ENCODE results near the gene OR1S2. TPM values are rescaled to one million over a fixed set of nuclear protein-coding genes. Genes with fewer than 3 reads are reported as not detected.

Gene OR1S2
- polyA plus RNA-seq, 4 donors, result not detected

DNA sequence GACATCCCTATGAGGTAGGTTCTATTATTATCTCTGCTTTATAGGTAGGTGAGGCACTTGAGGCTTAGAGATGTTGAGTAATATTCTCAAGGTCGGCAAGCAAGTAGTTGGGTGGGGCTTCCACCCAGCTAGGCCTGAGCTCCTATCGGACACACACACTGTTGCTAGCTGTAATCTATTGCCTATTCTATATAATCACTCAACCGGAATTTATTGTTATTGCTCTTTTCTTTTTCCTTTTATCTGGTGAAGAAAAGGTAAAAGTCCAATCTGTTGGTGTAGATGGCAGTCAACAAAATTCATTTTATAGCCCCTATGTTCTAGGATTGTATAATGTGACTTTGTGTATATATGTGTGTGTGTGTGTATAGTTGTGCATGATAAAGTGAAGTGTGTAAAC lies 11.7 kb downstream of the OR1S2 start:
- peaks cover 0 to 14% of the 10 kb centered on the region in 2 donors for H3K9me3 ChIP-seq (ENCODE audit: control insufficient read depth in 2 of 2, insufficient read depth in 1 of 2, low read depth in 1 of 2, low read length in 1 of 2)
- H3K4me1 ChIP-seq (ENCODE audit: control insufficient read depth in 3 of 3, insufficient read depth in 2 of 3, low read depth in 1 of 3, low read length in 2 of 3), result peaks cover 2 to 20% (median 8%) of the 10 kb centered on the region in 3 donors
- H3K27me3 ChIP-seq (ENCODE audit: control insufficient read depth in 3 of 3, insufficient read depth in 3 of 3, low read length in 3 of 3), result no peaks in the 10 kb centered on the region
- 19 to 61% (median 35%) methylated on average over 3 of the region's 3 CpGs for WGBS, 3 donors
- no peaks in the 10 kb centered on the region for H3K36me3 ChIP-seq (ENCODE audit: control insufficient read depth in 3 of 3, insufficient read depth in 2 of 3, low read depth in 1 of 3, low read length in 3 of 3)
- H3K27ac ChIP-seq (ENCODE audit: low read depth in 1 of 3, low read length in 2 of 3), result peak overlapping the region in 1 of 3 donors; percentile 54
- H3K4me3 ChIP-seq (ENCODE audit: low read depth in 1 of 3, low read length in 3 of 3), result no peak overlapping the region
- FAIRE-seq, result peak; percentile 94
- peak; percentile 84 to 97 for DNase-seq

GRCh38 chr11:58188770-58189169 lies 15.2 kb downstream of the OR1S2 start, which contains the start of gene OR9Q2:
OR9Q2 (plus strand) TSS chr11:58189070; CDS start chr11:58190491, 1,421 bp downstream.
- peaks cover 0 to 14% of the 10 kb centered on the region in 2 donors for H3K9me3 ChIP-seq (ENCODE audit: control insufficient read depth in 2 of 2, insufficient read depth in 1 of 2, low read depth in 1 of 2, low read length in 1 of 2)
- FAIRE-seq (no peak), DNase-seq (no peak)
- 91 to 97% (median 93%) methylated on average over 2 of the region's 2 CpGs for WGBS, 3 donors
- no peaks in the 10 kb centered on the region for H3K27me3 ChIP-seq (ENCODE audit: control insufficient read depth in 3 of 3, insufficient read depth in 3 of 3, low read length in 3 of 3)
- H3K4me1 ChIP-seq (ENCODE audit: control insufficient read depth in 3 of 3, insufficient read depth in 2 of 3, low read depth in 1 of 3, low read length in 2 of 3), result peaks cover 2 to 19% (median 8%) of the 10 kb centered on the region in 3 donors
- no peaks in the 10 kb centered on the region for H3K36me3 ChIP-seq (ENCODE audit: control insufficient read depth in 3 of 3, insufficient read depth in 2 of 3, low read depth in 1 of 3, low read length in 3 of 3)
- no peak within 1 kb of the TSS for H3K4me3 ChIP-seq (ENCODE audit: low read depth in 1 of 3, low read length in 3 of 3)
- no peak within 1 kb of the TSS for H3K27ac ChIP-seq (ENCODE audit: low read depth in 1 of 3, low read length in 2 of 3)

- WGBS, 3 donors, result 90 to 97% (median 94%) methylated on average over 4 of the region's 4 CpGs
- Histone ChIP-seq H3K4me1 (ENCODE audit: control insufficient read depth in 3 of 3, insufficient read depth in 2 of 3, low read depth in 1 of 3, low read length in 2 of 3) (peaks cover 0 to 10% (median 7%) of the 10 kb centered on the region in 3 donors), H3K4me3 (ENCODE audit: low read depth in 1 of 3, low read length in 3 of 3) (no peak overlapping the region), H3K36me3 (ENCODE audit: control insufficient read depth in 3 of 3, insufficient read depth in 2 of 3, low read depth in 1 of 3, low read length in 3 of 3) (no peaks in the 10 kb centered on the region), H3K27me3 (ENCODE audit: control insufficient read depth in 3 of 3, insufficient read depth in 3 of 3, low read length in 3 of 3) (no peaks in the 10 kb centered on the region), H3K9me3 (ENCODE audit: control insufficient read depth in 2 of 2, insufficient read depth in 1 of 2, low read depth in 1 of 2, low read length in 1 of 2) (peaks cover 0 to 12% of the 10 kb centered on the region in 2 donors), H3K27ac (ENCODE audit: low read depth in 1 of 3, low read length in 2 of 3) (no peak overlapping the region)
- FAIRE-seq (no peak), DNase-seq (no peak)
Measured at GRCh38 chr11:58186938-58187337, 17.0 kb downstream of the OR1S2 start.

GRCh38 chr11:58179648-58180047 lies 24.3 kb downstream of the OR1S2 start:
- no peak for FAIRE-seq
- Histone ChIP-seq H3K36me3 (ENCODE audit: control insufficient read depth in 3 of 3, insufficient read depth in 2 of 3, low read depth in 1 of 3, low read length in 3 of 3) (no peaks in the 10 kb centered on the region), H3K27ac (ENCODE audit: low read depth in 1 of 3, low read length in 2 of 3) (no peak overlapping the region), H3K9me3 (ENCODE audit: control insufficient read depth in 2 of 2, insufficient read depth in 1 of 2, low read depth in 1 of 2, low read length in 1 of 2) (no peaks in the 10 kb centered on the region), H3K4me3 (ENCODE audit: low read depth in 1 of 3, low read length in 3 of 3) (no peak overlapping the region), H3K4me1 (ENCODE audit: control insufficient read depth in 3 of 3, insufficient read depth in 2 of 3, low read depth in 1 of 3, low read length in 2 of 3) (no peaks in the 10 kb centered on the region), H3K27me3 (ENCODE audit: control insufficient read depth in 3 of 3, insufficient read depth in 3 of 3, low read length in 3 of 3) (no peaks in the 10 kb centered on the region)
- WGBS, 3 donors, result 80 to 86% (median 80%) methylated on average over 7 of the region's 7 CpGs
- no peak for DNase-seq

- 60 to 72% (median 72%) methylated on average over 6 of the region's 6 CpGs for WGBS, 3 donors
- DNase-seq, result peak in 1 of 2 donors; percentile 14
- H3K36me3 ChIP-seq (ENCODE audit: control insufficient read depth in 3 of 3, insufficient read depth in 2 of 3, low read depth in 1 of 3, low read length in 3 of 3), result no peaks in the 10 kb centered on the region
- no peaks in the 10 kb centered on the region for H3K9me3 ChIP-seq (ENCODE audit: control insufficient read depth in 2 of 2, insufficient read depth in 1 of 2, low read depth in 1 of 2, low read length in 1 of 2)
- H3K4me3 ChIP-seq (ENCODE audit: low read depth in 1 of 3, low read length in 3 of 3), result no peak overlapping the region
- no peak overlapping the region for H3K27ac ChIP-seq (ENCODE audit: low read depth in 1 of 3, low read length in 2 of 3)
- H3K27me3 ChIP-seq (ENCODE audit: control insufficient read depth in 3 of 3, insufficient read depth in 3 of 3, low read length in 3 of 3), result no peaks in the 10 kb centered on the region
- no peaks in the 10 kb centered on the region for H3K4me1 ChIP-seq (ENCODE audit: control insufficient read depth in 3 of 3, insufficient read depth in 2 of 3, low read depth in 1 of 3, low read length in 2 of 3)
- no peak for FAIRE-seq
Measured at GRCh38 chr11:58178444-58178843, 25.5 kb downstream of the OR1S2 start.

DNA sequence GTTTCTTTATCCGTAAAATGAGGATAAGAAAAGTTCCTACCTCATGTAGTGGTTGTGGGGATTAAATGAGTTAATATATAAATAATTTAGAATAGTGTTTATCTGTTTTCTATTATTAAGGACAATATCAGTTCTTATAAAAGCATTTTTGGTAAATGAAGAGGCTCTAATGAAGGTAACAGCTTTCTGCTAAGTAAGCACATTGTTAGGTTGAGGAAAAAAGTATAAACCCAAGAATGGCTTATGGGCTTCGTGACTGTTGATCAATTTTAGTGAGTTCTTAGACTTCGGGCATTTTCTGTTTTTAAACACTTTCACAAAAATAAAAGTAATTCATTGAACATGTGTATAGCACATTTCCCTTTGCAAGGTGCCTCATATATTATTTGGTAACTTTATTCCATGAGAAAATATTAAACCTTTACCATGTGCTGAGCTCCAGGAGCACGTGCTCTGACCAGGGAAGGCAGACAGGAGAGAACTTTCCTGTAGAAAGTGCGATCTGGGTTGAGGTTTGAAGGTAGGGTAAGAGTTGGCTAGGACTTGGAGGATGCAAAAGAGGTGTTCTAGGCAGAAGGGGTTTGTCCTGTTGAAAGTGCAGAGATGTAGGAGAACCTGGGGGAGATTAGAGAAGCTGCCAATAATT lies 26.4 kb downstream of the OR1S2 start:
- FAIRE-seq, result no peak
- Histone ChIP-seq H3K27ac (ENCODE audit: low read depth in 1 of 3, low read length in 2 of 3) (no peak overlapping the region), H3K9me3 (ENCODE audit: control insufficient read depth in 2 of 2, insufficient read depth in 1 of 2, low read depth in 1 of 2, low read length in 1 of 2) (no peaks in the 10 kb centered on the region), H3K4me1 (ENCODE audit: control insufficient read depth in 3 of 3, insufficient read depth in 2 of 3, low read depth in 1 of 3, low read length in 2 of 3) (no peaks in the 10 kb centered on the region), H3K4me3 (ENCODE audit: low read depth in 1 of 3, low read length in 3 of 3) (no peak overlapping the region), H3K36me3 (ENCODE audit: control insufficient read depth in 3 of 3, insufficient read depth in 2 of 3, low read depth in 1 of 3, low read length in 3 of 3) (no peaks in the 10 kb centered on the region), H3K27me3 (ENCODE audit: control insufficient read depth in 3 of 3, insufficient read depth in 3 of 3, low read length in 3 of 3) (no peaks in the 10 kb centered on the region)
- no peak for DNase-seq
- WGBS, 3 donors, result 76 to 92% (median 82%) methylated on average over 5 of the region's 5 CpGs

DNA sequence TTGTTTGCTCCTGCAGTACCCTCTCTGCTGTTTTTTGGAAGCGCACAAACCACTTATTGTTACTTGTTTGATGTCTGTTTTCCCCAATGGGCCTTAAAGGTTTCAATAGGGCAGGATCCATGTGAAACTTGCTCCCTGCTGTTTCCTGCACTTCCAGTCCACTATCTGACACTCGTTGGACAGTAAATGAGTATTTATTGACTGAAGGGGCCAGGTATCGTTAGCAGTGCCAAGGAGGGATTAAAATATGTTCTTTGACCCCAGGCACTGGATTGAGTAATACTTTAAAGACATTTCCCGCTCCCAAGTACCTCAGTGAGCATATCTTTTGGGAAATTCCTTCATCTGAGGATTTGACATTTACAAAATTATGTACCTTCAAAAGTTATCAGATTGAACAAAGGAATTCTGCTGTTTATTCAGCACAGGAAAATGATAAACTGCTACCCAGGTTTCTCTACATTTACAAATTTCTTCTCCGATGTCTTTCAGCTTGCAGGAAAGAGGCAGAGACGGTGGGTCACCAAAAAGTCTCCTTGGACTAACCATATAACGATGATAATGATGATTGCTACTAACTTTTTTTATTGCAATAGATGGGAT lies 38.3 kb downstream of the OR1S2 start:
- no peaks in the 10 kb centered on the region for H3K27me3 ChIP-seq (ENCODE audit: control insufficient read depth in 3 of 3, insufficient read depth in 3 of 3, low read length in 3 of 3)
- H3K4me1 ChIP-seq (ENCODE audit: control insufficient read depth in 3 of 3, insufficient read depth in 2 of 3, low read depth in 1 of 3, low read length in 2 of 3), result peaks cover 0 to 22% (median 16%) of the 10 kb centered on the region in 3 donors
- H3K4me3 ChIP-seq (ENCODE audit: low read depth in 1 of 3, low read length in 3 of 3), result no peak overlapping the region
- 16 to 53% (median 27%) methylated on average over 7 of the region's 7 CpGs for WGBS, 3 donors
- no peak for FAIRE-seq
- DNase-seq, result peak; percentile 86 to 87
- no peaks in the 10 kb centered on the region for H3K36me3 ChIP-seq (ENCODE audit: control insufficient read depth in 3 of 3, insufficient read depth in 2 of 3, low read depth in 1 of 3, low read length in 3 of 3)
- H3K9me3 ChIP-seq (ENCODE audit: control insufficient read depth in 2 of 2, insufficient read depth in 1 of 2, low read depth in 1 of 2, low read length in 1 of 2), result peaks cover 0 to 2% of the 10 kb centered on the region in 2 donors
- peak overlapping the region; percentile 5 to 75 (median 14) for H3K27ac ChIP-seq (ENCODE audit: low read depth in 1 of 3, low read length in 2 of 3)

DNA sequence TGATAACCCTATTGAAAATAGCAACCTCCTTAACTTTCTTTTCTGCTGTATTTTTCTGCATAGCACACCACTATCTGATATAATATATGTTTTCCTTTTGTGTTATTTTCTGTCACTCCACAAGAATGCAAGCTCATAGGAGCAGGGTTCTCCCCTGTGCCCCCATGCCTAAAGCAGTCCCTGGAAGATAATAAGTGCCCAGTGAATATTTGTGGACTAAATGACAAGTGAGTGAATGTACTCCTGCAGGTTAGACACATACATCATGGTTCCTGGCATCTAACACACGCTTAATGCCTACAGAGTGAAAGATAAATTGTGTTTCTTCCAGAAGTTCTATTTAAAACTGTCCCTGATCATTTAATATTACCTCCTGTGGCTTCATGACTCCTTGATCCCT lies 39.0 kb downstream of the OR1S2 start:
- no peaks in the 10 kb centered on the region for H3K27me3 ChIP-seq (ENCODE audit: control insufficient read depth in 3 of 3, insufficient read depth in 3 of 3, low read length in 3 of 3)
- peaks cover 0 to 22% (median 16%) of the 10 kb centered on the region in 3 donors for H3K4me1 ChIP-seq (ENCODE audit: control insufficient read depth in 3 of 3, insufficient read depth in 2 of 3, low read depth in 1 of 3, low read length in 2 of 3)
- H3K9me3 ChIP-seq (ENCODE audit: control insufficient read depth in 2 of 2, insufficient read depth in 1 of 2, low read depth in 1 of 2, low read length in 1 of 2), result peaks cover 0 to 3% of the 10 kb centered on the region in 2 donors
- 28 to 40% (median 30%) methylated on average over 1 of the region's 1 CpG for WGBS, 3 donors
- H3K4me3 ChIP-seq (ENCODE audit: low read depth in 1 of 3, low read length in 3 of 3), result no peak overlapping the region
- no peaks in the 10 kb centered on the region for H3K36me3 ChIP-seq (ENCODE audit: control insufficient read depth in 3 of 3, insufficient read depth in 2 of 3, low read depth in 1 of 3, low read length in 3 of 3)
- peak overlapping the region in 2 of 3 donors; percentile 60 to 75 for H3K27ac ChIP-seq (ENCODE audit: low read depth in 1 of 3, low read length in 2 of 3)
- no peak for FAIRE-seq
- DNase-seq, result peak in 1 of 2 donors; percentile 21
